GM12875 (cell line): ENCODE results near the gene SH3PXD2A.
A peak's percentile ranks its signal among the peaks of the same experiment; 100 is the strongest.

Source experiments
- H3K4me3 ChIP-seq: one replicate; pipeline ENCODE4 v1.5.1; 2011; ENCODE audit warnings: low read depth, low read length, control low read depth
- TF ChIP-seq, protein P1 (sequence below): IDR thresholded peaks from 2 replicates; pipeline ENCODE4 v1.5.1; 2011; ENCODE audit warnings: low read depth, mild to moderate bottlenecking, control low read depth, inconsistent platforms, low read length, moderate library complexity, borderline replicate concordance; ENCODE audit not compliant: insufficient read depth

Gene SH3PXD2A

DNA sequence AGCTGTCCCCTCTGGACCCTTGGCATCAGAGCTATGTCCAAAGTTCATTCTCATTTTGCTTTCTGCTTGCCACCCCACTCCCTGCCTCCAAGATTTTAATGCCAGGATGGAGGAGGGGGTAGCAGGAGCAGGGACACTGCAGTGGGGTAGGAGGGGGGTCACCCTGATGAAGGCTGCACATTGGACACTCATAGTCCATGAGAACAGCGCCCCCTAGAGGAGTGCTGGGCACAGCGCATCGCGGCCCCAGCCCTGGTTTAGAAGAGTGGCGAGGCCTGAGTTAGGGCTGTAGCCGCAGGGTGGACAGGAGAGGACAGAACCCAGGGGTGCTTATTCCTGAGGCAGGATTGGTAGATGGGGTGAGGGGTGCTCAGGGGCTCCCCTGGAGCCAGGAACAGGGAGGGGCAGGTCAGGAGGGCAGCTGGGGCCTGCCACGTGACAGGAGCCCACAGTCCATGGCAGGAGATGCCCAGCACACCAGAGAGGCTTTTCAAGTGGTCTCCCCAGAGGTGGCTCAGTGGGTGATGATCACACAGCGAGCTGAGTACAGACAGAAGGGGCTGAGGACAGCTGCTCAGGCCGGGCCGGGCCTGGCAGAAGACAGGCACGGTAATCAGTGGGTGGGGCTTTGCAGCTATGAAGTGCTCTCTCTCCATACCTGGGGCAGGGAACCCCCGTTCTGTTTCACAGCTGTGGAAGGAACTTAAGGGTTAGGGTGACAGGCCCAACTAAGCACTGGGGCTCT lies 290.4 kb downstream of the SH3PXD2A start:
- TF ChIP-seq, protein P1, sequence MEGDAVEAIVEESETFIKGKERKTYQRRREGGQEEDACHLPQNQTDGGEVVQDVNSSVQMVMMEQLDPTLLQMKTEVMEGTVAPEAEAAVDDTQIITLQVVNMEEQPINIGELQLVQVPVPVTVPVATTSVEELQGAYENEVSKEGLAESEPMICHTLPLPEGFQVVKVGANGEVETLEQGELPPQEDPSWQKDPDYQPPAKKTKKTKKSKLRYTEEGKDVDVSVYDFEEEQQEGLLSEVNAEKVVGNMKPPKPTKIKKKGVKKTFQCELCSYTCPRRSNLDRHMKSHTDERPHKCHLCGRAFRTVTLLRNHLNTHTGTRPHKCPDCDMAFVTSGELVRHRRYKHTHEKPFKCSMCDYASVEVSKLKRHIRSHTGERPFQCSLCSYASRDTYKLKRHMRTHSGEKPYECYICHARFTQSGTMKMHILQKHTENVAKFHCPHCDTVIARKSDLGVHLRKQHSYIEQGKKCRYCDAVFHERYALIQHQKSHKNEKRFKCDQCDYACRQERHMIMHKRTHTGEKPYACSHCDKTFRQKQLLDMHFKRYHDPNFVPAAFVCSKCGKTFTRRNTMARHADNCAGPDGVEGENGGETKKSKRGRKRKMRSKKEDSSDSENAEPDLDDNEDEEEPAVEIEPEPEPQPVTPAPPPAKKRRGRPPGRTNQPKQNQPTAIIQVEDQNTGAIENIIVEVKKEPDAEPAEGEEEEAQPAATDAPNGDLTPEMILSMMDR, result peak; percentile 86
- H3K4me3 ChIP-seq, result no peak overlapping the region

DNA sequence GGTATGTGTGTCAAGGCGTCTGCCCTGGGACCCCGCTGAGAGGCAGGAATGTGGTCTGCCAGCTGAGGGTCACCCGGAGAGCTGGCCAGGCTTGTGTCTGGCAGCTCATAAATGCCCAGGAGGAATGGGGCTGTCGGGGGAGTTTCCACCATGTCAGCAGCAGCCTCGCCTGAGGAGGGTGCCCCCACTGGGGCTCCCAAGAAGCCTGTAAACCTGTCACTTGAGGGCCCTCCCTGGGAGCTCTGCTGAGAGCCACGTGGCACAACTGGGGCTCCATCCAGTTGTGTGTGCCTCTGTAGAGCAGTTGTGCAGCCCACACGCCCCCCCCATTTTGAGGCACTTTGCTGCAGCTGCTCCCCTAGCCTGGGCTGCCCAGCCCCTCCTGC lies 291.3 kb downstream of the SH3PXD2A start:
- H3K4me3 ChIP-seq, result no peak overlapping the region
- TF ChIP-seq, protein P1, result no peak

DNA sequence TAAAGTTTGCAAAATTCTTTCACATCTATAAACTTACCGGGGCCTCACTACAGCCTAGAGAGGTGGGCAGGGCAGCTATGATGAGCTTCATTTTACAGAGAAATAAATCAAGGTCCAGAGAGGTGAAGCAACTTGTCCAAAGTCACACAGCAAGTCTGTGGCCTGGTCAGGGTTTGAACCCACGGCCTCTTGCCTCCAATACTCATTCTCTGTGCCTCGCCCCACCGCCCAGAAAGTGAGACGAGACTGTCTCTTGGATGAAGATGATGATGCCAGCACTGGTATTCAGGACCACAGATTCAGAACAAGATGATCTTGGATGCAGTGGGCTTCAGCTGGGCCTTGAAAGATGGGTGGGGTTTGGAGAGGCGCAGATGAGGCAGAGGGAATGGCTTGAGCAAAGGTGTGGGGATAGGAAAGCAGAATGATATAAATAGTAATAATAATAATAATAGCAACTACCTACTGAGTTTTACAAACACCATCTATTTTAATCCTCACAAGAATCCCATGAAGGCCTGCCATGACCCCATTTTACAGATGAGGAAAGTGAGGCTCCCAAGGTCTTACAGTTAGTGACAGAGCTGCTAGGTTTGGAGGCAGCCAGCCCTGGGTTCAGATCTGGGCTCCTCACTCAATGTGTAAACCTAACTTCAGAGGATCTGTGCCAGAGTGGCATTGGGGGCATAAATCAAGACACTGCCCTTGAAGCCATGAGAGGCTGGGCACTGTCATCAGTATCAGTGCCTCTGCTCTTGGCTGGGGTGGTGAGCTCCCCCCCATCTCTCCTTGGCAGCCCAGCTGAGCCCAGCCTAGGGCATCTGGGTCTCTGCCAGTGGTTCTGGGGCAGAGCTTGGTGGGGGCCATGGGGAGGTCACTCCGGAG lies 291.9 kb downstream of the SH3PXD2A start:
- TF ChIP-seq, protein P1, result no peak
- no peak overlapping the region for H3K4me3 ChIP-seq

DNA sequence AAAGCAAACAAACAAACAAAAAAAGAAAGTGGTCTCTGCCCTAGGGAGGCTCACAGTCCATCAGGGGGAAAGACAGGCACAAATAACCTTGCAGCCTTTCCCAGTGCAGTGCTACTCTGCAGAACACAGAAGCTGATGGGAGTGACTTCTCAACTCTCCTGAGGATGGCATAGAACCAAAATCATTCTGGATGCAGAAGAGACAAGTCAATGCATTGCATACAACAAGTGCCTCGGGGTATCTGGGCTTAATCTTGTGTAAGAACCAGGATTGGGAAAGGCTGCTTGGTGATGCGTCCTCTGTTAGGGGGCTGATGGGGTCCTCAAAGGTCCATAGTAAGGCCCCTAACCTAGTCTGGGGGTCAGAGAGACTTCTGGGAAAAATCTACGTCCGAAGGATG lies 293.0 kb downstream of the SH3PXD2A start:
- no peak overlapping the region for H3K4me3 ChIP-seq
- TF ChIP-seq, protein P1, result no peak

DNA sequence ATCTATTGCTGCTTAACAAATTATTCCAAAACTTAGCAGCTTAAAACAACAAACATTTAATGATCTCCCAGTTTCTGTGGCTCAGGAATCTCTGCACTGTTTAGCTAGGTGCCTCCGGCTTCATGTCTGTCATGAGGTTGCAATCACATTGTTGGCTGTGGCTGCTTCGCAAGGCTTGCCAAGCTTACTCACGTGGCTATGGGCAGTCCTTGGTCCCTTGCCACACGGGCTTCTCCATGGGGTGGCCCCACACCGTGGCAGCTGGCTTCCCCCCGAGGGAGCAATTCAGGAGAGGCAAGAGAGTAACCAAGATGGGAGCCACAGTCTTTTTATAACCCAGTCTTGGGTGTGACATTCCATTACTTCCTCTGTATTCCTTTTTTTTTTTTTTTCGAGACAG lies 294.5 kb downstream of the SH3PXD2A start:
- TF ChIP-seq, protein P1, result no peak
- H3K4me3 ChIP-seq, result no peak overlapping the region

DNA sequence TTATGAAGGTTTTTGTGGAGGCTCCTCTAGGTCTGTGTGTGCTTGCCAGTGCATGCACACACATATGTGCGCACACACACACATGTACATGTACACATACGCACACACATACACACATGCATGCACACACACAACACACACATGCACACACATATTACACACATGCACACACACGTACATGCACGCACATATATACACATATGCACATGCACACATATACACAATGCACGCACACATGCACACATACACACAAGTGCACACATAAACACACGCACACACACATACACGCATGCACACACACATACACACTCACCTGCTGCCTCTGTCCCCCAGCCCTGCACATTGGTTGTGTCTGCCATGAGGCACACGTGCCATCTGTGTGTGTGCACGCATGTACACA lies 295.6 kb downstream of the SH3PXD2A start:
- H3K4me3 ChIP-seq, result no peak overlapping the region

More for the DNA sequence above, 295.6 kb downstream of the SH3PXD2A start:
- TF ChIP-seq, protein P1, result no peak
